ENCODE data around the gene GFI1B.

Gene GFI1B

GRCh38 chr9:132939169-132939568 is 39.3 kb upstream of the GFI1B start:
- H3K27me3 ChIP-seq (ENCODE audit: insufficient read depth, low read depth), result no peaks in the 10 kb centered on the region
- H3K4me3 ChIP-seq (IDR thresholded peaks at IDR 0.05; ENCODE audit: insufficient read depth, low read depth, low read length), result no peak overlapping the region
- no peak overlapping the region for H2AFZ ChIP-seq (ENCODE audit: low read depth)
- no peak for TF ChIP-seq CTCF (conservative IDR thresholded peaks at IDR 0.05; ENCODE audit: low read depth, low read length)
- H3K4me2 ChIP-seq, result no peak overlapping the region
- peaks cover 61% of the 10 kb centered on the region for H3K79me2 ChIP-seq (ENCODE audit: insufficient read depth, low read depth)
- no peak overlapping the region for H3K27ac ChIP-seq
- H3K36me3 ChIP-seq (ENCODE audit: insufficient read depth), result no peaks in the 10 kb centered on the region
- H4K20me1 ChIP-seq (ENCODE audit: insufficient read depth), result 0 out of 2 replicates have a peak, but pooled peaks cover 6% of the 10 kb centered on the region
- no peak overlapping the region for H3K9ac ChIP-seq
- H3K4me1 ChIP-seq (ENCODE audit: low read depth, poor library complexity, severe bottlenecking), result peaks cover 26% of the 10 kb centered on the region

GRCh38 chr9:132942541-132943182 is 35.8 kb upstream of the GFI1B start:
- Histone ChIP-seq H3K4me3 (IDR thresholded peaks at IDR 0.05; ENCODE audit: insufficient read depth, low read depth, low read length) (no peak overlapping the region), H2AFZ (ENCODE audit: low read depth) (no peak overlapping the region), H4K20me1 (ENCODE audit: insufficient read depth) (0 out of 2 replicates have a peak, but pooled peaks cover 6% of the 10 kb centered on the region), H3K27me3 (ENCODE audit: insufficient read depth, low read depth) (no peaks in the 10 kb centered on the region), H3K4me2 (peak overlapping the region; percentile 94), H3K79me2 (ENCODE audit: insufficient read depth, low read depth) (peaks cover 61% of the 10 kb centered on the region), H3K4me1 (ENCODE audit: low read depth, poor library complexity, severe bottlenecking) (peaks cover 30% of the 10 kb centered on the region), H3K36me3 (ENCODE audit: insufficient read depth) (no peaks in the 10 kb centered on the region), H3K9ac (no peak overlapping the region), H3K27ac (no peak overlapping the region)
- TF ChIP-seq CTCF (conservative IDR thresholded peaks at IDR 0.05; ENCODE audit: low read depth, low read length), result no peak

GRCh38 chr9:132943651-132944293 is 34.7 kb upstream of the GFI1B start:
- Histone ChIP-seq H3K4me2 (peak overlapping the region; percentile 94), H3K9ac (peak overlapping the region; percentile 89; the same call in 1 of the 2 replicates), H3K27ac (no peak overlapping the region), H3K27me3 (ENCODE audit: insufficient read depth, low read depth) (no peaks in the 10 kb centered on the region), H3K79me2 (ENCODE audit: insufficient read depth, low read depth) (peaks cover 55% of the 10 kb centered on the region), H3K36me3 (ENCODE audit: insufficient read depth) (no peaks in the 10 kb centered on the region), H4K20me1 (ENCODE audit: insufficient read depth) (0 out of 2 replicates have a peak, but pooled peaks cover 6% of the 10 kb centered on the region), H3K4me3 (IDR thresholded peaks at IDR 0.05; ENCODE audit: insufficient read depth, low read depth, low read length) (no peak overlapping the region), H2AFZ (ENCODE audit: low read depth) (peak overlapping the region; percentile 85; the same call in 1 of the 2 replicates), H3K4me1 (ENCODE audit: low read depth, poor library complexity, severe bottlenecking) (peaks cover 30% of the 10 kb centered on the region)
- no peak for TF ChIP-seq CTCF (conservative IDR thresholded peaks at IDR 0.05; ENCODE audit: low read depth, low read length)

GRCh38 chr9:132944294-132945185 is 34.0 kb upstream of the GFI1B start, which contains the start of gene TSC1:
Gene TSC1 (minus strand): TSS chr9:132944616. CDS start chr9:132928872, 15,744 bp downstream.
- H3K9ac ChIP-seq, result peak within 1 kb of the TSS; percentile 89
- H3K27ac ChIP-seq, result peak within 1 kb of the TSS; percentile 83
- peaks cover 30% of the 10 kb centered on the region for H3K4me1 ChIP-seq (ENCODE audit: low read depth, poor library complexity, severe bottlenecking)
- TF ChIP-seq CTCF (conservative IDR thresholded peaks at IDR 0.05; ENCODE audit: low read depth, low read length), result no peak
- H3K36me3 ChIP-seq (ENCODE audit: insufficient read depth), result no peaks in the 10 kb centered on the region
- H3K27me3 ChIP-seq (ENCODE audit: insufficient read depth, low read depth), result no peaks in the 10 kb centered on the region
- no peak within 1 kb of the TSS for H3K4me3 ChIP-seq (IDR thresholded peaks at IDR 0.05; ENCODE audit: insufficient read depth, low read depth, low read length)
- H3K79me2 ChIP-seq (ENCODE audit: insufficient read depth, low read depth), result peaks cover 47% of the 10 kb centered on the region
- H2AFZ ChIP-seq (ENCODE audit: low read depth), result peak within 1 kb of the TSS; percentile 85
- H4K20me1 ChIP-seq (ENCODE audit: insufficient read depth), result 0 out of 2 replicates have a peak, but pooled peaks cover 6% of the 10 kb centered on the region
- peak within 1 kb of the TSS; percentile 94 for H3K4me2 ChIP-seq
